HepG2 (cell line): ENCODE measurements around the gene RAB15. TPM values are rescaled to one million over a fixed set of nuclear protein-coding genes. Genes with fewer than 3 reads are reported as not detected.

ENCODE experiments used
- DBP ChIP-seq: sonication (generic); formaldehyde crosslinking; IDR thresholded peaks from 2 replicates; pipeline ENCODE4 v1.4.0; 2020; ENCODE audit warnings: missing genetic modification reagents; ENCODE audit errors: not compliant biosample characterization
- DNMT1 ChIP-seq: sonication (generic); formaldehyde crosslinking; IDR thresholded peaks from 2 replicates; pipeline ENCODE4 v1.5.1; 2020; ENCODE audit warnings: mild to moderate bottlenecking, missing genetic modification reagents
- HDAC2 ChIP-seq: sonication (generic); formaldehyde crosslinking; IDR thresholded peaks from 2 replicates; pipeline ENCODE4 v1.4.0; 2020; ENCODE audit warnings: missing genetic modification reagents
- KAT2B ChIP-seq: fragments of 150-350 bp; IDR thresholded peaks from 2 replicates; pipeline ENCODE4 v1.6.1; 2014; ENCODE audit warnings: low read depth, low read length, borderline replicate concordance
- KIAA2018 ChIP-seq: sonication (generic); formaldehyde crosslinking; IDR thresholded peaks from 2 replicates; pipeline ENCODE4 v1.5.0; 2020; ENCODE audit warnings: mild to moderate bottlenecking, missing genetic modification reagents, borderline replicate concordance
- KLF11 ChIP-seq: IDR thresholded peaks from 2 replicates; pipeline ENCODE4 v1.6.1; 2016; ENCODE audit warnings: missing compliant biosample characterization
- NR2F6 ChIP-seq, 2 experiments: IDR thresholded peaks; 2 replicates each; pipeline ENCODE4 v1.6.1; 2016; ENCODE audit warnings: antibody characterized with exemption in 1 of 2, mild to moderate bottlenecking in 1 of 2
- SNAI1 ChIP-seq: sonication (generic); formaldehyde crosslinking; IDR thresholded peaks from 2 replicates; pipeline ENCODE4 v1.5.0; 2020; ENCODE audit warnings: mild to moderate bottlenecking, missing genetic modification reagents, borderline replicate concordance
- TAF1 ChIP-seq: sonication (generic); formaldehyde crosslinking; IDR thresholded peaks from 2 replicates; pipeline ENCODE4 v1.4.0; 2020; ENCODE audit warnings: missing genetic modification reagents
- ZNF142 ChIP-seq: sonication (generic); formaldehyde crosslinking; IDR thresholded peaks from 2 replicates; pipeline ENCODE4 v1.4.0; 2020; ENCODE audit warnings: missing genetic modification reagents
- ZNF652 ChIP-seq: IDR thresholded peaks from 2 replicates; pipeline ENCODE4 v1.6.1; 2016; ENCODE audit warnings: low read depth, borderline replicate concordance
- ZNF670 ChIP-seq: sonication (generic); formaldehyde crosslinking; IDR thresholded peaks from 2 replicates; pipeline ENCODE4 v1.8.0; 2022; ENCODE audit warnings: mild to moderate bottlenecking, missing genetic modification reagents, borderline replicate concordance
- ZNF713 ChIP-seq: sonication (generic); formaldehyde crosslinking; IDR thresholded peaks from 2 replicates; pipeline ENCODE4 v1.4.0; 2020; ENCODE audit warnings: mild to moderate bottlenecking, missing genetic modification reagents
- polyA plus RNA-seq, 8 experiments: library from polyadenylated mRNA; depleted of rRNA in 3 of 8; stranded (reverse) in 7 of 8; unstranded in 1 of 8; fragments of >200 nt; fragmentation: Illumina TruSeq in 4 of 8; extraction: Trizol in 4 of 8; gene quantifications; 2 replicates each; pipeline versions ENCODE4 v1.2.1 to v1.2.3, GENCODE V29; 2011 to 2016; ENCODE audit warnings: low read depth in 4 of 8, missing spikeins in 1 of 8, mixed read lengths in 1 of 8; ENCODE audit not compliant: insufficient read depth in 1 of 8
- total RNA-seq, 5 experiments: library from RNA; depleted of rRNA; stranded (reverse); fragments of >200 nt; fragmentation: Illumina TruSeq; extraction: Trizol; gene quantifications; 2 replicates each; pipeline ENCODE4 v1.2.3, GENCODE V29; 2016; ENCODE audit warnings: low read depth in 1 of 5

RAB15 gene
- total and polyA plus RNA-seq, 2 of the 13 experiments (the other 11 are each of a cell fraction or from before 2014, with no cell fraction given), result 7.4 to 18.5 TPM

- TF ChIP-seq KIAA2018 (CRISPR knock-in tag) (no peak), DBP (CRISPR knock-in tag) (no peak), ZNF652 (CRISPR knock-in tag) (no peak), KAT2B (no peak), SNAI1 (CRISPR knock-in tag) (peak; percentile 44; the same call in 1 of the 2 replicates), ZNF142 (CRISPR knock-in tag) (no peak), ZNF670 (no peak), TAF1 (CRISPR knock-in tag) (peak; percentile 90), DNMT1 (no peak), NR2F6 (IDR thresholded peaks at IDR 0.05) (peak; percentile 85), NR2F6 (CRISPR knock-in tag; IDR thresholded peaks at IDR 0.05) (peak; percentile 73), KLF11 (CRISPR knock-in tag) (peak; percentile 86), HDAC2 (CRISPR knock-in tag) (peak; percentile 82), ZNF713 (CRISPR knock-in tag) (no peak)
Observed at GRCh38 chr14:64942531-64943111, 29.5 kb downstream of the RAB15 start, which contains the start of gene GPX2 (continued).
